ENCODE data around the gene ACTR3.
"Not testable (repeated sequence)": the region's sequence is repeated elsewhere in the genome, so short reads cannot be mapped to it uniquely, and the experiment has no call there.

The ACTR3 gene

GRCh38 chr2:113937501-113937900 lies 47.6 kb downstream of the ACTR3 start:
- H3K4me3 ChIP-seq (ENCODE audit: low read depth, low read length) = no peak overlapping the region
- ChIA-PET CTCF (no interaction called here), POLR2A (no interaction called here)
- TF ChIP-seq, protein P1, sequence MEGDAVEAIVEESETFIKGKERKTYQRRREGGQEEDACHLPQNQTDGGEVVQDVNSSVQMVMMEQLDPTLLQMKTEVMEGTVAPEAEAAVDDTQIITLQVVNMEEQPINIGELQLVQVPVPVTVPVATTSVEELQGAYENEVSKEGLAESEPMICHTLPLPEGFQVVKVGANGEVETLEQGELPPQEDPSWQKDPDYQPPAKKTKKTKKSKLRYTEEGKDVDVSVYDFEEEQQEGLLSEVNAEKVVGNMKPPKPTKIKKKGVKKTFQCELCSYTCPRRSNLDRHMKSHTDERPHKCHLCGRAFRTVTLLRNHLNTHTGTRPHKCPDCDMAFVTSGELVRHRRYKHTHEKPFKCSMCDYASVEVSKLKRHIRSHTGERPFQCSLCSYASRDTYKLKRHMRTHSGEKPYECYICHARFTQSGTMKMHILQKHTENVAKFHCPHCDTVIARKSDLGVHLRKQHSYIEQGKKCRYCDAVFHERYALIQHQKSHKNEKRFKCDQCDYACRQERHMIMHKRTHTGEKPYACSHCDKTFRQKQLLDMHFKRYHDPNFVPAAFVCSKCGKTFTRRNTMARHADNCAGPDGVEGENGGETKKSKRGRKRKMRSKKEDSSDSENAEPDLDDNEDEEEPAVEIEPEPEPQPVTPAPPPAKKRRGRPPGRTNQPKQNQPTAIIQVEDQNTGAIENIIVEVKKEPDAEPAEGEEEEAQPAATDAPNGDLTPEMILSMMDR (IDR thresholded peaks at IDR 0.05; ENCODE audit: insufficient read depth, low read length, missing control alignments) = no peak
- DNase-seq (ENCODE audit: low read depth, low spot score) = no peak

DNA sequence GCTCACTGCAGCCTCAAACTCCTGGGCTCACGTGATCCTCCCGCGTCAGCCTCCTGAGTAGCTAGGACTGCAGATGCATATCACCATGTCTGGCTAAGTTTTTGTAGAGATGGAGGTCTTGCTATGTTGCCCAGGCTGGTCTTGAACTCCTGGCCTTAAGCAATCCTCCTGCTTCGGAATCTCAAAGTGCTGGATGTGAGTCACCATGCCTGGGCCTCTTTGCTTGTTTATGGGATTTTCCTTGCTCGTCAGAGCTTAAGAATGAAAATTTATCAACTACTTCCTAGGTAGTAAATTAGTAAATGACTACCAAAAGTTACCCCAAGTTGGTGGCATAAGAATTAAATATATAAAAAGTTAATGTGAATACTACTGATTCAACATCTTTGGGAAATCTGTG lies 51.0 kb downstream of the ACTR3 start:
- ChIA-PET CTCF (no interaction called here), POLR2A (no interaction called here)
- no peak for DNase-seq (ENCODE audit: low read depth, low spot score)
- TF ChIP-seq, protein P1 (IDR thresholded peaks at IDR 0.05; ENCODE audit: insufficient read depth, low read length, missing control alignments) = no peak
- no peak overlapping the region for H3K4me3 ChIP-seq (ENCODE audit: low read depth, low read length)

DNA sequence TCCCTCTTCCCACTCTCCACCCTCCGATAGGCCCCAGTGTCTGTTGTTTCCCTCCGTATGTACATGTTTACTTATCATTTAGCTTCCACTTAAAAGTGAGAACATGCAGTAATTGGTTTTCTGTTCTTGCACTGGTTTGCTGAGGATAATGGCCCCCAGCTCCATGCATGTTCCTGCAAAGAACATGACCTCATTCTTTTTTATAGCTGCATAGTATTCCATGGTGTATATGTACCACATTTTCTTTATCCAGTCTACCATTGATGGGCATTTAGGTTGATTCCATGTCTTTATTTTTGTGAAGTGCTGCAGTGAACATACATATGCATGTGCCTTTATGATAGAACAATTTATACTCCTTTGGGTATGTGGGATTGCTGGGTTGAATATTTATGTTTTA lies 55.9 kb downstream of the ACTR3 start:
- not testable (repeated sequence) for H3K4me3 ChIP-seq (ENCODE audit: low read depth, low read length); DNase-seq (ENCODE audit: low read depth, low spot score)
- POLR2A ChIA-PET = interaction anchor here (1.1 kb wide), 1 partner anchor 185 kb away, joined by 3 read pairs; no protein-coding TSS in a partner anchor
- CTCF ChIA-PET = interaction anchor here (0.9 kb wide), 1 partner anchor 20 kb away, joined by 4 read pairs; no protein-coding TSS in a partner anchor

GRCh38 chr2:113950906-113951305 lies 61.0 kb downstream of the ACTR3 start:
- POLR2A ChIA-PET, CTCF ChIA-PET: not testable (repeated sequence)

DNA sequence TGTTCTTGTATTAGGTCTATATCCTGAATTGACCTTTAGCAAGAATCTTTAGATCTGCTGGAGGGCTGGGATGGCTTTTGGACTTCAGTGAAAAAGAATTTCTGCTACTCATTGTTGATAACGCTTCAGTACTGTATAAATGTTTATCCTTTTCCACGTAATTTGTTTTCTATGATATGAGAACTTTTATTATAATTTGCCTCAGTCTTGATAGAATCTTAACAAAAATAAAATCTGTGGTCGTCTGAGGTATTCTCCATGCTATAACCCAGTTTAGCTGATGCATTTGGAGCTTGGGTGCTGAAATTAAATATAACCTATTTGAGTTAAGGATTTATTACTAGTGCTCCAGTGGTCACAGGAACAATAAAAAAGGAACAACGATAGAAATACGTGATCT lies 71.1 kb downstream of the ACTR3 start:
- ChIA-PET CTCF (interaction anchor here (1.2 kb wide), 1 partner anchor 11 kb away, joined by 3 read pairs; no protein-coding TSS in a partner anchor), POLR2A (no interaction called here)
- TF ChIP-seq, protein P1 (IDR thresholded peaks at IDR 0.05; ENCODE audit: insufficient read depth, low read length, missing control alignments) = no peak
- no peak for DNase-seq (ENCODE audit: low read depth, low spot score)
- no peak overlapping the region for H3K4me3 ChIP-seq (ENCODE audit: low read depth, low read length)

More at GRCh38 chr2:113950906-113951305, 61.0 kb downstream of the ACTR3 start:
- not testable (repeated sequence) for H3K4me3 ChIP-seq (ENCODE audit: low read depth, low read length); DNase-seq (ENCODE audit: low read depth, low spot score)

DNA sequence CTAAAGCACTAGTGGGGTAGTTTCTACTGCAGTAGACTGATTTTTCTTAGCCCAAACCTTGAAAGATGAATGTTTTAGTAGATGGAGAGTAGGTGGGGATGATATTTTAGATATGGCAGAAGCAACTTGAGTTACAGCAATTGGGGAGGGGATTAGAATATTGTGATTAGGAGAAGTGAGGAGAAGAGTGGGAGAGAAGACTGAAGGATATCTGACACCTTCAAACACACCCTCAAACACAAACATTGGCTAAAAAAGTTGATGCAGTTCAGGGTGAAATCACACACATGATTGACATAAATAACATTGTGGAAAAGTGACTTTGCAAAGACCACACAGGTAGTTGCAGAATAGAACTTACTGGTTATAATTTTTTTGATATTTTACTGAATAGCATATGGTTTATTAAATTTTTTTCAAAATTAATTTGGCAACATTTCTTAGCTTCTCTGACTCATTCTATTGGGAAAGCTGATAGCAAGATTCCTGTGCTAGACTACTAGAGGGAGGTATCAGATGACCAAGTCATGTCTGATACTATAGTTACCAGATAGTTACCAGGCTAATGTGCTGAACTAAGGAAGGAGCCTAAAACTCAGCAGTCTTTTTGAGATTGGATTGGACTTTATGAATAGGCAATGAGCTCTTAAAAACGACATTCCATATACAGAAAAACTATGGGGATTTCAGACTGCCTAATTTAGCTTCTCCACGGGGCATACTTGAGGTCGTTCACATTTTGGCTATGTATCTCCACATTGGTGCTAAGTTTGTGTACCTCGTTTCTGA lies 73.0 kb downstream of the ACTR3 start:
- POLR2A ChIA-PET = no interaction called here
- TF ChIP-seq, protein P1 (IDR thresholded peaks at IDR 0.05; ENCODE audit: insufficient read depth, low read length, missing control alignments) = no peak
- peak; percentile 40 for DNase-seq (ENCODE audit: low read depth, low spot score)
- H3K4me3 ChIP-seq (ENCODE audit: low read depth, low read length) = no peak overlapping the region
- CTCF ChIA-PET = no interaction called here

- POLR2A ChIA-PET = no interaction called here
- no peak overlapping the region for H3K4me3 ChIP-seq (ENCODE audit: low read depth, low read length)
- no peak for DNase-seq (ENCODE audit: low read depth, low spot score)
- TF ChIP-seq, protein P1 (IDR thresholded peaks at IDR 0.05; ENCODE audit: insufficient read depth, low read length, missing control alignments) = peak; percentile 5
- CTCF ChIA-PET = interaction anchor here (2.0 kb wide), 1 partner anchor 8 kb away, joined by 7 read pairs; no protein-coding TSS in a partner anchor
These were observed 74.1 kb downstream of the ACTR3 start for GRCh38 chr2:113963965-113964364.
